Omental fat pad (tissue), 4 donors: ENCODE measurements around the gene CEP131. TPM values are rescaled to one million over a fixed set of nuclear protein-coding genes. Genes with fewer than 3 reads are reported as not detected.

ENCODE experiments used
- ATAC-seq: fragments of 150-250 bp; one replicate; pipeline ENCODE4 v1.9.1; 2016; ENCODE audit warnings: mild to moderate bottlenecking, moderate library complexity; ENCODE audit not compliant: low FRiP score
- DNase-seq: peaks from one replicate; pipeline ENCODE4 v3.0.0-alpha.2; 2019; ENCODE audit warnings: low spot score
- total RNA-seq, 4 donors: library from RNA; depleted of rRNA; stranded (reverse); fragments of >200 nt; gene quantifications; one replicate each; pipeline ENCODE4 v1.1.0, GENCODE V29; 2016
- TF ChIP-seq, protein P1 (sequence below), 3 donors: fragments of 450-650 bp; IDR thresholded peaks; one replicate each; pipeline ENCODE4 v1.5.1; 2016 to 2017; ENCODE audit warnings: antibody characterized with exemption in 3 of 3, mild to moderate bottlenecking in 3 of 3, moderate library complexity in 2 of 3

The CEP131 gene
- total RNA-seq, 4 donors from 2014 or later = 3.0 to 11.5 (median 5.6) TPM

DNA sequence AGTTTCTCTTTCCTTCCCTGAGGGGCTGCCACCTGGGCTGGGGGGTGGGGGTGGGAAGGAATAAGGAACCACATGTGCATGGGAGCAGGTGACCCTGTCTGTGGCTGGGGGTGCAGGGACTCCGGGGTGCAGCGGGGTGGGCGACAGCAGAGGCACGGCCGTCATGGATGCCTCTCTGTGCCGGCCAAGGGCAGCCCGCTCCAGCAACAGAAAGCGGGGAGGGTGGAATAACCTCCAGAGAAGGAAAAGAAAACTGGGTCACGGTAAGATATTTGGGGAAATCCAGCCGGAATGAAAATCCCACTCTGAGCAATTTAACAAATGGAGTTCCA, 20.5 kb upstream of the CEP131 start:
- no peak for DNase-seq
- no peak for ATAC-seq
- TF ChIP-seq, protein P1, sequence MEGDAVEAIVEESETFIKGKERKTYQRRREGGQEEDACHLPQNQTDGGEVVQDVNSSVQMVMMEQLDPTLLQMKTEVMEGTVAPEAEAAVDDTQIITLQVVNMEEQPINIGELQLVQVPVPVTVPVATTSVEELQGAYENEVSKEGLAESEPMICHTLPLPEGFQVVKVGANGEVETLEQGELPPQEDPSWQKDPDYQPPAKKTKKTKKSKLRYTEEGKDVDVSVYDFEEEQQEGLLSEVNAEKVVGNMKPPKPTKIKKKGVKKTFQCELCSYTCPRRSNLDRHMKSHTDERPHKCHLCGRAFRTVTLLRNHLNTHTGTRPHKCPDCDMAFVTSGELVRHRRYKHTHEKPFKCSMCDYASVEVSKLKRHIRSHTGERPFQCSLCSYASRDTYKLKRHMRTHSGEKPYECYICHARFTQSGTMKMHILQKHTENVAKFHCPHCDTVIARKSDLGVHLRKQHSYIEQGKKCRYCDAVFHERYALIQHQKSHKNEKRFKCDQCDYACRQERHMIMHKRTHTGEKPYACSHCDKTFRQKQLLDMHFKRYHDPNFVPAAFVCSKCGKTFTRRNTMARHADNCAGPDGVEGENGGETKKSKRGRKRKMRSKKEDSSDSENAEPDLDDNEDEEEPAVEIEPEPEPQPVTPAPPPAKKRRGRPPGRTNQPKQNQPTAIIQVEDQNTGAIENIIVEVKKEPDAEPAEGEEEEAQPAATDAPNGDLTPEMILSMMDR (IDR thresholded peaks at IDR 0.05) = no peak

GRCh38 chr17:81242421-81243332, 19.9 kb upstream of the CEP131 start:
- ATAC-seq = no peak
- TF ChIP-seq, protein P1 (IDR thresholded peaks at IDR 0.05) = no peak

DNA sequence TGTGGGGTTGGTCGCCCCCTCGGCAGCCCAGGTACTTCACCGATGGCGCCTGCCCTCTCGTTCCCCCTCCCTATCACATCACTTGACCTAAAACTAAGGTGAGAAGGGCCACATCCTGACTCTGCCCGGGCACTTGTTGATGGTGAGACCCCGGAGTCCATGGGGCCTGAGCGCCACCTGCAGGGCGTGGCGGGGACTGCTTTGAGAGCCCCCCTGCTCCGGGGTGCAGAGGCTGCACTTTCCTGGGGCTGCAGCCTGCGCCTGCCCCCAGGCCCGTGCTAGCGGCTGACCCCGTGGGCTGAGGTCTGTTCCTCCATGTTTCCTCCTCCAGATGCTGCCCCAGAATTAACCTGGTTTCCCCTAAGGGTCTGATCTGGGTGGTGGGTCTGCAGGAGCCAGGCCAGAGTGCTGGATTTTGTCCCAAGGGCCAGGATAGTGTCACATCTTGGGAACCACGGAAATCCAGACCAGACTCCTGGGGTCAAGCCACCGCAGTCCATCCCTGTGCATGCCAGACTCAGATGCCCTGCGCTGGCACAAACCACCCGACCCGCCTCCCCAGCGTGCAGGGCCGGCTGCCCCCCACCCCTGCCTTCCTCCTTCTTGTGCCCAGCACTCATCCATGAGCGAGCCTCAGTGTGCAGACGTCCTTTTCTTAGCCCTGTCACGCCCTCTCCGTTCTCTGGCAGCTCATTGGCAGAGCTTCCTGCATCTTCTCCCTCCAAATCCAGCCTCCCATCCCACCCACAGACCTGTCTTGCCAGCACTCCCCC, 19.1 kb upstream of the CEP131 start:
- DNase-seq = peak; percentile 52
- no peak for ATAC-seq

More at GRCh38 chr17:81242421-81243332, 19.9 kb upstream of the CEP131 start:
- DNase-seq = no peak

DNA sequence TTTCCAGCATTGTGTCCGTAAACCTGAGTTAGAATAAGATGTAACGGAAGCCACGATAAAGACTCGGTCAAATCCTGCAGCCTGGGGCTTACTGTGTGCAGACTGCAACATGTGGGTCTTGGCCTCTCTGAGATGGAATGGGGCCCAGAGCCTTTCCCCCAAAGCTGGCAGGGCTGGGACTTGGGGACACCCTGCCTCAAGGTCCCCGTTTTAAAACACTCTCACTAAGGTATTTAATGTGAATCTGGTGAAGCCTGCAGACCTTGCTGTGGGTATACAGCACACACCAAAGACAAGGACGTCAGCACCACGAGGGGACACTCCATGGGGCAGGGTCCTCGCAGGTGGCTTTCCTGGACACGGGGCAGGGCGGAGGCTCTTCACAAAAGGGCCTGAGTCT, 18.4 kb upstream of the CEP131 start:
- DNase-seq (no peak), ATAC-seq (no peak)
- TF ChIP-seq, protein P1 (IDR thresholded peaks at IDR 0.05) = no peak

More for the DNA sequence above, 19.1 kb upstream of the CEP131 start:
- TF ChIP-seq, protein P1 (IDR thresholded peaks at IDR 0.05) = peak in 1 of 3 donors; percentile 41

DNA sequence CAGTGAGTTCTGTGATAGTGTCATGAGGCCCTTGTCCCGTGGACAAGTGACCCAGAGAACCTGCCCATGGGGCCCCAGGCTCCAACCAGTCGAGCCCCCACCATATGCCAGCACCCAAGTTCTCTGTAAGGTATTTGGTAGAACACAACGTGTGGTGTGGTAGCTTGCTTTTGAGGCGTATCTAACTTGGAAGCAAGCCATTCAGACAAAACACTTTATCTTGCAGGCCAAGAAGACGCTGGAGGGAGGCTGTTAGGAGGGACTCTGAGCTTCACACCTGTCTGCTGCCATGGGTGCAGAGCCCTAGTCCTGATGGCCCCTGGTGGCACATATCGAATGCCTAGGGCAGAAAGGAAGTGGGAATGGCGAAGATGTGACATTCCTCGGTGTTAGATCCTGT, 18.0 kb upstream of the CEP131 start:
- TF ChIP-seq, protein P1 (IDR thresholded peaks at IDR 0.05) = no peak
- ATAC-seq (no peak), DNase-seq (no peak)

DNA sequence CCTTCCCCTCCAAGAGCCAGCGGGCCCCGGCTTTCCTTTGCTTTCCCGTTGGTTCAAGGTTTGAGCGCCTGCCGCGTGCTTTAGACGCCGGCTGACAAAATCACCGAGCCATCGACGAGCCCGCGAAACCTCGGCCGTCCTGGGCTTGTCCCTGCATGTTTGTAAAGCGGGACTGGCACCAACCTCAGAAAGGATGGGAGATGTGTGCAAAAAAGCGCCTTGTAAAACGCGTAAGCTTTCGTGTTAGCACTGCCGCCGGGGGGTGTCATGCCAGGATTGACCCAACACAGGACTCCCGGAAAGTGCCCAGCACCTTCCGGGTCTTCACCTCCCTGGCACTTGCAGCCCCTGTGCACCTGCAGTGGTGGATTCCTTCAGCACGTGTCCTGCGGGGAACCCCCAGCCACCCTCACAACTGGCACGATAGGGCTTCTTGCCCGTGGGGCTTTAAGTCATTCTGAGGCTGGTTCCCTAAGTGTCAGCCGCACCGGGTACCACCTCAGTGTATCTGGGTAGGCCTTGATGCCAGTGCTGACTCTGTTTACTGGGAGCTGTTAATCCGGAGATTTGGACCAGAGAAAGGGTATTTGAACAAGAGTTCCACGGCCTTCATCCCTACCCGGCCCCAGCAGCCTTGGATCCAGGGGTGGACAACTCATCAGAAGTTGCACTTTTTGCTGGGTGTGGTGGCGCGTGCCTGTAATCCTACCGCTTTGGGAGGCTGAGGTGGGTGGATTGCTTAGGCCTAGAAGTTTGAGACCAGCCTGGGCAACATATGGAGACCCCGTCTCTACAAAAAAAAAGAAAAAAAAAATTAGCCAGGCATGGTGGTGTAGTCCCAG, 17.2 kb upstream of the CEP131 start:
- ATAC-seq (no peak), DNase-seq (no peak)
- TF ChIP-seq, protein P1 (IDR thresholded peaks at IDR 0.05) = no peak
